HG03520 (cell line): ENCODE results near the gene ZNF618.

Experiments used
- ATAC-seq: cut with Tn5 transposase; IDR thresholded peaks from one replicate; pipeline ENCODE4 v1.9.1; 2021; ENCODE audit warnings: mild to moderate bottlenecking, moderate library complexity; ENCODE audit not compliant: unreplicated experiment

The ZNF618 gene

GRCh38 chr9:113998525-113999255 is 122.6 kb downstream of the ZNF618 start:
- no peak for ATAC-seq

GRCh38 chr9:113999256-114000062 is 123.3 kb downstream of the ZNF618 start:
- ATAC-seq: no peak

DNA sequence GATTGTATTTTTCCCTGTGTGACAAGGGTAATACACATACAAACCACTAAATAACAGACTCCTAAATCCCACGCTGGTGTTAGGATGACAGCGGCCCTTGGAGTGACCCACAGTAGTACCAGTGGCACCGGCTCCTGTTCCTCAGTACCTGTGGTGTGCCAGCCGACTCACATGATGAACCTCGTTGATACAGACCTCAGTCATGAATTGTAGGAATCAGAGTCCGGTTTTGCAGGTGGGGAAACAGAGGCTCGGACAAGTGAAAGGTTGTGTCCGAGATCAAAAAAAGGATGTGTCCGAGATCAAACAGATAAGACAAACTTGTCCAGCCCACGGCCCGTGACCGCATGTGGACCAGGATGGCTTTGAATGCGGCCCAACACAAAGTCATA is 124.0 kb downstream of the ZNF618 start:
- ATAC-seq: no peak

DNA sequence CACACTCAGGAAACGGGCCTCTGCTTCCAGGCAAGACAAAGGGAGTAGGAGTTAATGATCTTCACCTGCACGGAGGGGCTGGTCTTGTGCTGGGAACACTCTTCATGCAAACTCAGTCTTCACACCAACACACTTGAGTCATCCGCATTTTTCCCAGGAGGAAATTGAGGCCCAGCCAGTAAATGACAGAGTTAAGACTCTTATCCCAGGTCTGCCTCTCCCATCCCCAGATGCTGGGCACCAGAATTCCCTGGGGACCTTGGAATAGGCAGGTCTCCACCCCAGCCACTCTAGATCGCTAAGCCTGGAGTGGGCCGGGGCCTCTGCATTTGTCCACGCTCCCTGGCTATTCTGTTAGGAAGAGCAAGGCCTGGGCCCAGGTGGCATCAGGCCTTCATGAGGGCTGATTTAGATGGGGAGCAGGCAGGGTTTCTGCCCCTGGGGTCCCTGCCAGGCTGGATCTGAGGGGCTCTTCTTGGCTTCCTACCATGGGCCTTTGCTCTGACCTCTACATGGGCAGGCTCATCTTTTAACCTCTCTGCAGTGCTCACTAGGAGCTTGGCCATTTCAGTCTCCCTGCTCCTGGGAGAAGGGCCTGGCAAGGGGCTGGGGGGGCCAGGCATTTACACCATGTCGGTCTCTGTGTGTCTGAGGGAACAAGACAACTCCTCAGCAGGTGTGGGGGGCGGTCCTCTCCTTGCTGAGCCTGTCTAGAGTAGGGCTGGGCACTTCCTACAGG is 124.7 kb downstream of the ZNF618 start:
- ATAC-seq: no peak

DNA sequence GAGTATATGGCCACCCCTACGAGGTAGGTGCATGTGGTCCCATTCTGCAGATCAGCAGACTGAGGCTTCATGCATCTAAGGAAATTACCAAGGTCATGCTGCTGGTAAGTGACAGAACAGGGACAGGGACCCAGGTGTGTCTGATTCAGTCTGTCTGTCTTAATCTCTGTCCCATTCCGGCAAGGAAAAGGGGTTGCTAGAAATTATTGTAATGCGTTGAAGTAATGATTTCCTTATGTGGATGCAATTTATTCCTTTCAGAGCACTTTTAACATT is 125.2 kb downstream of the ZNF618 start:
- no peak for ATAC-seq

GRCh38 chr9:114001794-114002261 is 125.7 kb downstream of the ZNF618 start:
- ATAC-seq: no peak

GRCh38 chr9:114002271-114002985 is 126.3 kb downstream of the ZNF618 start:
- ATAC-seq: no peak

DNA sequence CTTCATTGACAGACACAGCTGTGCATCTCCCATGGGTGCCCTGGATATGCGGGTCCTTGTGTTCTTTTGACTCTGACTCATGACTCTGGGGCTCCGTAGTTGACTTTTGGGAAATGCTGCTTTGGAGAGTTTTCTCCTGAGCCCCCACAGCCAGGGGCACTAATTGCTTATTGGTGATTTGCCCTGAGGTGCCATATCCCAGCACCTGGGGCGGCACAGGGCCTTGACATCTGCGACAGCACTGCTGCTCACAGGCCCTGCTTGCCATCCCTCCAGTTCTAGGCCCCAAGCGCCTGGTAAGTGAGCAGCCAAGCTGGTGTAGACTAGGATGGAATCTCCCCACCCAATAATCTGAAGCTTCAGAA is 126.9 kb downstream of the ZNF618 start:
- ATAC-seq: no peak

DNA sequence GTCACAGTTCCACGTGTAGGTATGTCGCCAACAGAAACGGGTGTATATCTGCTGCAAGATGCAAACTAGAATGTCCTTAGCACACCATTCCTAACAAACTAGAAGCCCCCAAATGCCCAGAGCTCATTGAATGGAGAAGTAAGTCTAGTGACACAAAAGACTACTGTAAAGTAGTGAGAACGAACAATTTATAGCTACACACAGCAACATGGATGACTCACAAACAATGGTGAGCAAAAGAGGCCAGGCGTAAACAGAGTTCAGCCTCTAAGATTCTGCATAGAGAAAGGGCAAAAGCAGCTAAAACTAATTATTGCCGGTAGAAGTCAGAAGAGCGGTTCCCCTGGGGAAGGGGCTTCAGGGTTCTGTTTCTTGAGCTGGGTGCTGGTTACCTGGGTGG is 127.2 kb downstream of the ZNF618 start:
- ATAC-seq: no peak

DNA sequence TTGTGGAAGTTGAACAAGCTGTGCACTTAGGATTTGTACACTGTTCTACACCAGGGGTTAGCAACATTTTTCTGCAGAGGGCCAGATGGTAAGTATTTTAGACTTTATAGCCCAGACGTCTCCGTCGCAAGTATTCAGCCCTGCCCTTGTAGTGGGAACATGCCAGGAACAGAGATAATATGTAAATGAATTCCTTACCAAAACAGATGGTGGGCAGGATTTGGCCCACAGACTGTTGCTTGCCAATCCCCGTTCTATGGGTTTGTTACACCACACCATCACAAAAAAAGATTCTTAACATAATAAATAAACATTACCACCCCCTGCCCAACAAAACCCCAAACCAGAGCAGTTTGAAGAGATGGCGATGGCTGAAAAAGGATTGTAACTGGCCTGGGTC is 127.6 kb downstream of the ZNF618 start:
- ATAC-seq: no peak

DNA sequence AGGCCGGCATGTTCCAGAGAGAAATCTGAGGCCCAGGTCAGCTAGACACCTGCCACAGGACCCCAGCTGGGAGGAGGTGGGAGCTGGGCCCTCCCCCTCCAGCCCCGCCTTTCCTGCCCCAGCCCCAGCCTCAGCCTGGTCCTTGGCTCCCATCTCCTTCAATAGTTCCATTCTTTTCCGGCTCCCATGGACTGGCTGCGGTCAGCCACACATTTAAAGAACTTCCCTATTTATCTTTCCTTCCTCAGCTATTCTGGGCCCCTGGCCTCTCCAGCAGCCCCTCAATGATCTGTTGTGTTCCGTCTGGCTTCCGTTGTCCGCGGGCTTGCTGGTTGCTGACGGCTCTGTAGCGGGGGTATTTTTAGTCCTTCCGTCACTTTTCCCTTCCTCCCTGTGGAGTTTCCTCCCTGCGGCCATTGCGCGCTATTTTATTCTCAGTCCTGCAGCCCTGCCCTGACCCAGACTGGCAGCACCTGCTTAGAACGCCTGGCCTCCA is 128.2 kb downstream of the ZNF618 start:
- ATAC-seq: no peak

GRCh38 chr9:114005371-114006154 is 129.5 kb downstream of the ZNF618 start:
- ATAC-seq: no peak

GRCh38 chr9:114006155-114006550 is 130.0 kb downstream of the ZNF618 start:
- no peak for ATAC-seq

DNA sequence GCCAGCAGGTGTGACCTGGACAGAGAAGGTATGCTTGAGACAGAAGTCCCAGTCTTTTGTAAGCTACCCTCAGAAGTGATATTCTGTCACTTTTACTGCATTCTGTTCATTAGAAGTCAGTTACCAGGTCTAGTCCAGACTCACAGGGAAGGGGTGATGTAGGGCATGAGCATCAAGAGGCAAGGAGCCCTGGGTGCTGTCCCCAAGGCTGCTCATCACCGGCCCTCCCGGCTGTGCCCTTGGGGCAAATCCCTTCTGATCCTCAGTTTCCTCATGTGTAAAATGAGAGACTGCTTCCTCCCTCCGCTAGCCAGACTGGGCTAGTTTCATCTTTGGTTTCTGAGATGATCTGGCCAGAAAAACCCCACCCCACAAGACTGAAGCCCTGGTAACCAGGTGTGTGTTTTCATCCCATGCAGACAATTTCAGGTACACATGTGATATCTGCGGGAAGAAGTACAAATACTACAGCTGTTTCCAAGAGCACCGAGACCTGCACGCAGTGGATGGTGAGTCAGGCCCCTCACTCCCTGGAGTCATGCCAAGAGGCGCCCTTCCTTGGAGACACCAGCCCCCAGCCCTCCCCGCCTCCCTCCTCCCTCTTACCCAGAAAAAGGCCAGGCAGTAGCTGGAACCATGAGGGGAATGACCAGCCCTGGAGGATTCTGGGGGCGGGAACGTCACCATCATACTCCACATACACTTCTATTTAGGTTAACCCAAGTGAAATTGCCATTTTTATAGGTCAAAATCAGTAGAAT is 131.0 kb downstream of the ZNF618 start:
- no peak for ATAC-seq

GRCh38 chr9:114007991-114008666 is 132.0 kb downstream of the ZNF618 start:
- ATAC-seq: no peak

DNA sequence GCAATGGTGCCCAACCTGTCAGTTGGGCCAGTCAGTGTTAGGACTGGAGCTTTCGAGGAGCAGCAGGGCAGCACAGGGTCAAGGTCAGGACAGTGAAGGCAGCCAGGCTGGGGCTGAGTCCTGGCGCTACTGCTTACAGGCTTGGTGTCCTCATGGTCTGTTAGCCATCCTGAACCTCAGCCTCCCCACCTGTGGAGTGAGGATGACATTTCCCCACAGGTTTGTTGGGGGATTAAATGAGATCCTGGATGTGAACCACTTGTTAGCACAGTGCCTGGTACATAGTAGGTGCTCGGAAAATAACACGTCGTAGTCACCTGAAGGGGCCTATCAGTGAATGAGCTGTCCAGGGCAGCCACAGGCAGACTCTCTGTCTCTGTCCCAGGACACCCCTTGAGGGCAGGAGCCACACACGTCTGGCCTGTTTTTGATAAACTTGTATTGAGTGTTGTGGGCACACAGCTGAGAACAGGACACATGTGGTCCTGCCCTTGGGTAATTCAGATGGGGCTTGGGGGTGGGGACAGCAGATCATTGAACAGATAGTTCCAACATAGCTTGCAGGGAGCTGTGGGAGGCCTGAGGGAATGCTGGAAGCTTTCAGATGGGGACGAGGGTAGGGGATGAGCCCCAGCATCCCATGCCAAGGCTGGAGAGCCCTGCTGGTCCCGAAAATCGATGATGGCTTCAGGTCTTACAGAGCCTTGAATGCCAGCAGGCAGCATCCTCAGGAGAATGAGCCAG is 132.7 kb downstream of the ZNF618 start:
- no peak for ATAC-seq

- no peak for ATAC-seq
Observed at GRCh38 chr9:114011313-114011712, 135.2 kb downstream of the ZNF618 start.

- ATAC-seq: no peak
Observed at GRCh38 chr9:114012126-114012525, 136.0 kb downstream of the ZNF618 start.
